Activated naive CD4-positive, alpha-beta T cell treated with anti-CD3 and anti-CD28 coated beads, Interleukin-2, amount 50 U/mL, for 72 hours (primary cell): Measurements from ENCODE around the gene HIF3A. TPM values are rescaled to one million over a fixed set of nuclear protein-coding genes. Genes with fewer than 3 reads are reported as not detected.

Experiments
- total RNA-seq, 2 donors: library from RNA; stranded (reverse); gene quantifications; one replicate each; pipeline ENCODE4 v1.2.3, GENCODE V29; 2022

HIF3A gene
- total RNA-seq, 2 donors from 2014 or later: not detected

Other genes starting within 250 kb of the HIF3A start
- not detected for gene IGFL3, start 172.4 kb upstream of the HIF3A start, total RNA-seq
- 1 to 10 TPM in 1 of 2 donors, not detected in 1; 1.0 TPM for gene IGFL2, start 148.8 kb upstream of the HIF3A start, total RNA-seq
- not detected for gene IGFL1, start 67.3 kb upstream of the HIF3A start, total RNA-seq
- gene PPP5C, start 50.0 kb downstream of the HIF3A start, total RNA-seq: 100 to 1,000 TPM in 1 of 2 donors, 10 to 100 TPM in 1; 73.6 to 118 TPM
- gene CCDC8, start 116.5 kb downstream of the HIF3A start, total RNA-seq: not detected
- not detected for gene PNMA8C, start 131.9 kb downstream of the HIF3A start, total RNA-seq
- not detected for gene PNMA8A, start 174.5 kb downstream of the HIF3A start, total RNA-seq
- under 1 TPM; 0.06 to 0.43 TPM for gene PNMA8B, start 198.8 kb downstream of the HIF3A start, total RNA-seq